SK-N-MC (cell line): ENCODE measurements around the gene FN3K.

Experiments used
- DNase-seq: peaks from one replicate; pipeline ENCODE4 v3.0.0-alpha.2; 2011; ENCODE audit warnings: low read depth, low spot score
- H3K27ac ChIP-seq: fragments of 200-600 bp; sonication (generic); 2 replicates; pipeline ENCODE4 v1.5.1; 2016; ENCODE audit warnings: mixed run types
- H3K36me3 ChIP-seq: fragments of 200-600 bp; sonication (generic); 2 replicates; pipeline ENCODE4 v1.6.1; 2017; ENCODE audit warnings: antibody characterized with exemption, low read length, mixed read lengths; ENCODE audit not compliant: insufficient read depth
- H3K4me3 ChIP-seq: fragments of 200-600 bp; sonication (generic); 2 replicates; pipeline ENCODE4 v1.5.1; 2016
- H3K9ac ChIP-seq: fragments of 200-600 bp; sonication (generic); 2 replicates; pipeline ENCODE4 v1.8.0; 2017; ENCODE audit warnings: mixed run types, mixed read lengths; ENCODE audit not compliant: insufficient read length
- H3K9me3 ChIP-seq: fragments of 200-600 bp; sonication (generic); 2 replicates; pipeline ENCODE4 v1.6.1; 2017; ENCODE audit warnings: low read depth, mild to moderate bottlenecking, antibody characterized with exemption, low read length, moderate library complexity, mixed read lengths
- EZH2 ChIP-seq: fragments of 200-600 bp; sonication (generic); IDR thresholded peaks from one replicate; pipeline ENCODE4 v1.6.1; 2017; ENCODE audit warnings: antibody characterized with exemption
- FOXP2 ChIP-seq: optimal IDR thresholded peaks from 2 replicates; pipeline ENCODE3; 2011; ENCODE audit warnings: mild to moderate bottlenecking, moderate library complexity; ENCODE audit not compliant: insufficient read depth; ENCODE audit errors: extremely low read length, control extremely low read depth
- POLR2AphosphoS5 ChIP-seq: IDR thresholded peaks from 2 replicates; pipeline ENCODE4 v1.6.1; 2012; ENCODE audit warnings: mild to moderate bottlenecking, low read depth, low read length, borderline replicate concordance

FN3K gene

GRCh38 chr17:82710499-82711232, 24.7 kb upstream of the FN3K start:
- Histone ChIP-seq H3K27ac (no peak overlapping the region), H3K36me3 (no peaks in the 10 kb centered on the region), H3K9me3 (no peaks in the 10 kb centered on the region), H3K4me3 (no peak overlapping the region), H3K9ac (no peak overlapping the region)
- TF ChIP-seq EZH2 = no peak
- TF ChIP-seq FOXP2 = no peak
- TF ChIP-seq POLR2AphosphoS5 = no peak
- DNase-seq = no peak

- TF ChIP-seq FOXP2 = no peak
- TF ChIP-seq EZH2 = no peak
- no peak for TF ChIP-seq POLR2AphosphoS5
- Histone ChIP-seq H3K9me3 (no peaks in the 10 kb centered on the region), H3K4me3 (no peak overlapping the region), H3K9ac (no peak overlapping the region), H3K36me3 (no peaks in the 10 kb centered on the region), H3K27ac (no peak overlapping the region)
- DNase-seq = no peak
These were observed 22.2 kb upstream of the FN3K start for GRCh38 chr17:82713071-82713723.

GRCh38 chr17:82716203-82717010, 19.0 kb upstream of the FN3K start, which contains the start of gene FN3KRP:
Gene FN3KRP, plus strand, starts transcription at chr17:82716706. Its CDS starts 50 bp downstream, at chr17:82716756.
- no peak within 1 kb of the TSS for H3K27ac ChIP-seq
- TF ChIP-seq POLR2AphosphoS5 (peak; percentile 86), FOXP2 (no peak), EZH2 (no peak)
- DNase-seq = peak; percentile 55
- H3K4me3 ChIP-seq = peak within 1 kb of the TSS; percentile 92
- H3K36me3 ChIP-seq = 0 out of 2 replicates have a peak, but pooled peaks cover 6% of the 10 kb centered on the region
- H3K9me3 ChIP-seq = no peaks in the 10 kb centered on the region
- H3K9ac ChIP-seq = peak within 1 kb of the TSS; percentile 91

GRCh38 chr17:82718986-82719685, 16.3 kb upstream of the FN3K start:
- no peak overlapping the region for H3K27ac ChIP-seq
- H3K36me3 ChIP-seq = peaks cover 10% of the 10 kb centered on the region; the same call in 1 of the 2 replicates
- no peak for DNase-seq
- no peak overlapping the region for H3K4me3 ChIP-seq
- H3K9me3 ChIP-seq = no peaks in the 10 kb centered on the region
- TF ChIP-seq FOXP2 (no peak), POLR2AphosphoS5 (no peak), EZH2 (no peak)
- H3K9ac ChIP-seq = no peak overlapping the region

- Histone ChIP-seq H3K4me3 (no peak overlapping the region), H3K27ac (no peak overlapping the region), H3K36me3 (peaks cover 10% of the 10 kb centered on the region; the same call in 1 of the 2 replicates), H3K9me3 (no peaks in the 10 kb centered on the region), H3K9ac (no peak overlapping the region)
- no peak for TF ChIP-seq POLR2AphosphoS5
- TF ChIP-seq FOXP2 = no peak
- TF ChIP-seq EZH2 = no peak
- no peak for DNase-seq
These were observed 15.2 kb upstream of the FN3K start for GRCh38 chr17:82720204-82720603.

- Histone ChIP-seq H3K9me3 (no peaks in the 10 kb centered on the region), H3K36me3 (peaks cover 14% of the 10 kb centered on the region; the same call in 1 of the 2 replicates), H3K27ac (no peak overlapping the region), H3K9ac (no peak overlapping the region), H3K4me3 (no peak overlapping the region)
- no peak for TF ChIP-seq POLR2AphosphoS5
- DNase-seq = no peak
These were observed 12.9 kb upstream of the FN3K start for GRCh38 chr17:82722341-82723013.

GRCh38 chr17:82723169-82723807, 12.1 kb upstream of the FN3K start:
- no peaks in the 10 kb centered on the region for H3K9me3 ChIP-seq
- no peak overlapping the region for H3K4me3 ChIP-seq
- no peak overlapping the region for H3K27ac ChIP-seq
- H3K9ac ChIP-seq = no peak overlapping the region
- TF ChIP-seq FOXP2 (no peak), EZH2 (no peak), POLR2AphosphoS5 (no peak)
- H3K36me3 ChIP-seq = peaks cover 16% of the 10 kb centered on the region; the same call in 1 of the 2 replicates
- DNase-seq = no peak
